Choroid plexus epithelial cell (primary cell): ENCODE measurements around the gene NDRG2.
"Not testable (repeated sequence)": the region's sequence is repeated elsewhere in the genome, so short reads cannot be mapped to it uniquely, and the experiment has no call there.

ENCODE experiments used
- DNase-seq: peaks from one replicate; pipeline ENCODE4 v3.0.0-alpha.2; 2010; ENCODE audit warnings: low read depth
- H3K4me3 ChIP-seq: 2 replicates; pipeline ENCODE4 v1.5.1; 2011; ENCODE audit warnings: low read depth, mild to moderate bottlenecking, control low read depth, low read length, moderate library complexity
- TF ChIP-seq, protein P1 (sequence below): conservative IDR thresholded peaks from 2 replicates; pipeline ENCODE4 v1.5.1; 2011; ENCODE audit warnings: low read depth, mild to moderate bottlenecking, control low read depth, inconsistent platforms, low read length, moderate library complexity

Gene NDRG2

DNA sequence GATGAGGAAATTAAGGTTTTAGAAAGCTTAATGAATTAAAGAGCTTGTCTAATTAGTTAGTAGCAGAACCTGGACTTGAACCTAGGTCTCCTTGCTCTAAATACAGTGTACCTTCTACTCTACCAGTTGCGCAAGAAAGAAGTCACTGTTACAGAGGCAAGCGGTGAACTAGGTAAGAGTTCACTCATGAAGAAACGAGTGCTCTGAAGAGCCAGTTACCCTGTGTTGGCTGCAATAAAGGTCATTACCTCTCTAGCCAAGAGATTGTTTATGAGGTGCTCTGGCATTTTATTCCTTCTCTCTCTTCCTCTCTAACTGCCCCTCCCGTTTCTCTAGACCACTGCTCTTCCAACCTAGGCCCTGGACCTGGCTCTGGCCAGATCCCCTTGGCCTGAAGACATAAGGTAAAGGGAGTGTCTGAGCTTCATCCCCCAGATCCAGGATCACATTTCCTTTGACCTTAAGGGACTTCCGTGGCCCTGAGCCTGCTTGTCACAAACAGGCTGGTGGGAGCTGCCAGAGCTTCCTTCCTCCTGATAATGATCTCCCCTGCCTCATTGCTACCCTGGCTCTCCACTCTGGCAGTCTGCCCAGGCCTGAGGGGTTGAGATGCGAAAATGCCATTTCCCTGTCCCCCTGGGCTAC is 19.2 kb upstream of the NDRG2 start:
- no peak overlapping the region for H3K4me3 ChIP-seq
- DNase-seq: no peak

DNA sequence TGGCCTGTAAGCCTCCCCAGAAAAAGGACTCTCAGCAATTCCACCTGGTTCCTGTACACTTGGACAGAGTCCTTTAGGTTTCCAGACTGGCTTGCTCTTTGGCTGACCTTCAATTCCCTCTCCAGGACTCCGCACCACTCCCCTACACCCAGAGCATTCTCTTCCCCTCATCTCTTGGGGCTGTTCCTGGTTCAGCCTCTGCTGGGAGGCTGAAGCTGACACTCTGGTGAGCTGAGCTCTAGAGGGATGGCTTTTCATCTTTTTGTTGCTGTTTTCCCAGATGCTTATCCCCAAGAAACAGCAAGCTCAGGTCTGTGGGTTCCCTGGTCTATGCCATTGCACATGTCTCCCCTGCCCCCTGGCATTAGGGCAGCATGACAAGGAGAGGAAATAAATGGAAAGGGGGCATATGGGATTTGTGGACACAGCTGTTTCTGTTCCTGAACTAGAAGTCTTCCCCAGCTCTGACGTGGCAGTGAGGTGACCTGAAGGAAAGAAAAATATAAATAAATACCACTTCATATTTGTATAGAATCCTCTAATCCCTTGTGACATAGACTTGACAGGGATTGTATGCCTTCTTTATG is 18.6 kb upstream of the NDRG2 start:
- H3K4me3 ChIP-seq: no peak overlapping the region
- TF ChIP-seq, protein P1, sequence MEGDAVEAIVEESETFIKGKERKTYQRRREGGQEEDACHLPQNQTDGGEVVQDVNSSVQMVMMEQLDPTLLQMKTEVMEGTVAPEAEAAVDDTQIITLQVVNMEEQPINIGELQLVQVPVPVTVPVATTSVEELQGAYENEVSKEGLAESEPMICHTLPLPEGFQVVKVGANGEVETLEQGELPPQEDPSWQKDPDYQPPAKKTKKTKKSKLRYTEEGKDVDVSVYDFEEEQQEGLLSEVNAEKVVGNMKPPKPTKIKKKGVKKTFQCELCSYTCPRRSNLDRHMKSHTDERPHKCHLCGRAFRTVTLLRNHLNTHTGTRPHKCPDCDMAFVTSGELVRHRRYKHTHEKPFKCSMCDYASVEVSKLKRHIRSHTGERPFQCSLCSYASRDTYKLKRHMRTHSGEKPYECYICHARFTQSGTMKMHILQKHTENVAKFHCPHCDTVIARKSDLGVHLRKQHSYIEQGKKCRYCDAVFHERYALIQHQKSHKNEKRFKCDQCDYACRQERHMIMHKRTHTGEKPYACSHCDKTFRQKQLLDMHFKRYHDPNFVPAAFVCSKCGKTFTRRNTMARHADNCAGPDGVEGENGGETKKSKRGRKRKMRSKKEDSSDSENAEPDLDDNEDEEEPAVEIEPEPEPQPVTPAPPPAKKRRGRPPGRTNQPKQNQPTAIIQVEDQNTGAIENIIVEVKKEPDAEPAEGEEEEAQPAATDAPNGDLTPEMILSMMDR: no peak
- DNase-seq: no peak

More for the DNA sequence above, 19.2 kb upstream of the NDRG2 start:
- TF ChIP-seq, protein P1: no peak

DNA sequence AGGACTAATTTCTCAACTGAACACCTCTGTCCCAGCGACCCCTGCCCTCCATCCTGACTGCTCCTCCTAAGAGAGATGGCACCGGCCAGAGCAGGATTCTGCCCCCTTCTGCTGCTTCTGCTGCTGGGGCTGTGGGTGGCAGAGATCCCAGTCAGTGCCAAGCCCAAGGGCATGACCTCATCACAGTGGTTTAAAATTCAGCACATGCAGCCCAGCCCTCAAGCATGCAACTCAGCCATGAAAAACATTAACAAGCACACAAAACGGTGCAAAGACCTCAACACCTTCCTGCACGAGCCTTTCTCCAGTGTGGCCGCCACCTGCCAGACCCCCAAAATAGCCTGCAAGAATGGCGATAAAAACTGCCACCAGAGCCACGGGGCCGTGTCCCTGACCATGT is 18.1 kb upstream of the NDRG2 start:
- DNase-seq: no peak
- no peak overlapping the region for H3K4me3 ChIP-seq
- TF ChIP-seq, protein P1: no peak

DNA sequence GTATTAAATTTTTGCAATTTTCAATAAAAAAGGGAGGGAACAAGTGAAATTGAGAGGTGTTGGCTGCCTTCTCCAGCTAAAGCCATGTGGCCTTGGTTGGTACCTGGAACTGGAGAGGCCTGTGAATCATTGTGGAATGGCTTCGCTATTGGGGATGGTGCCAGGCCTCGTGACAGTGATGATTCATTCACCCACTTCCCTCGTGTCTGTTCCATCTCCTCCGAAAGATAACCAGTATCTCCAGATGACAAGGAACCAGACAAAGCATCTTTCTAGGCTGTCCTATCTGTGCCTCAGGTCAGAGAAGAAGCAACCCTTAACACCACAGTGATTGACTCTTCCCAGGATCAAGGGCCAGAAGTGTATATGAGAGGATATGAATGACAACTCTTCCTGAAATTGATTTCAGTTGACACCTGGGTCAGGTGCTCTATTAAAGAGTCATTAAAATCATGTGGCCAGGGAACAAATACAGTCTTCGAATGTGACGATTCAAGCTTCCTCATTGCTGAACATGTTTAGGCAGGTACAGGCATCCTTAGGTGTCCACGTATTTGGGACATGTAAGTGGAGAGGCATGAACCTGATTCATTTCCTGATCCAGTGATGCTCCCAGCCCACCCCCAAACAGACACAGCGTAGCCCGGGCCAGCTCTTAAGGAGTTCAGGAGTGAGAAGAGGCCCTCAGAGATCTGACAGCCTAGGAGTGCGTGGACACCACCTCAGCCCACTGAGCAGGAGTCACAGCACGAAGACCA is 17.0 kb upstream of the NDRG2 start, which contains the start of gene RNASE7:
TSS of gene RNASE7 (plus strand) at position 687 of the 758 bp plus-strand sequence. CDS start 631 bp downstream, outside the sequence.
- H3K4me3 ChIP-seq: no peak within 1 kb of the TSS
- TF ChIP-seq, protein P1: no peak
- DNase-seq: peak; percentile 65

DNA sequence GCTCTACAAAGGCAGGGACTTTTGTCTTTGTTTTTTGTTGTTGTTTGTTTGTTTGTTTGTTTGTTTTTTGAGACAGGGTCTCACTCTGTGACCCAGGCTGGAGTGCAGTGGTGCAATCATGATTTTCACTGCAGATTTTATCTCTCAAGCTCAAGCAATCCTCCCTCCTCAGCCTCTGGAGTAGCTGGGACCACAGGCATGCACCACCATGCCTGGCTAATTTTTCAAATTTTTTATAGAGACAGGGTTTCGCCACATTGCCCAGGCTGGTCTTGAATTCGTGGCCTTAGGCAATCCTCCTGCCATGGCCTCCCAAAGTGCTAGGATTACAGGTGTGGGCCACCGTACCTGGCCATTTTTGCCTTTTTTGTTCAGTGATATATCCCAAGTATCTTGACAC is 16.1 kb upstream of the NDRG2 start:
- not testable (repeated sequence) for H3K4me3 ChIP-seq, DNase-seq

DNA sequence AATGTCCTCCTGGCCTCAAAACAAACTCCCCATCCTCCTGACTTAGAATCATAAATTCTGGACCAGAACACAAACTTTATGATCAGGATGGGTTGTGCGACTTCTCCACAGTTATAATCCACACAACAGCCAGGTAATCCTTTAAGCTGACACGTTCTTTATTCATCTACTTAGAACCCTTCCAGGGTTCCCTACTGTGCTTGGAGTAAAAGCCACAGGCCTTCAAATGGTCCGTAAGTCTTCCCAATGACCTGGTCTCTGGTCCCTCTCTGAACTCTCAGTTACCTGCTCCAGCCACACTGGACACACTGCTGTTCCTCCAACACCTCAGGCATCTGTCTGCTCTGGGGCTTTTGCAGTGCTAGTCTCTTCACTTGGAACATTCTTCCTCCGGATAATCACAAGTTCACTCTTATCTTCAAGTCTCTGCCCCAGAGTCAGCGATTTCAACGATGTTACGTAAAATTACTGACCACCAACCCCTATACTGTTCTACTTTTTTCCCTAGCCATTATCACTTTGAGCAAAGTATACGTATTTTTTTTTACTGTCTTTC is 15.6 kb upstream of the NDRG2 start:
- TF ChIP-seq, protein P1: no peak
- H3K4me3 ChIP-seq: no peak overlapping the region
- no peak for DNase-seq
